IMR-90 (cell line): Measurements from ENCODE around the gene RYR3.
A peak's percentile ranks its signal among the peaks of the same experiment; 100 is the strongest.

Experiments used
- BHLHE40 ChIP-seq: fragments of 150-350 bp; IDR thresholded peaks from 2 replicates; pipeline ENCODE4 v1.6.1; 2016; ENCODE audit warnings: mild to moderate bottlenecking, low read depth, low read length
- CEBPB ChIP-seq: IDR thresholded peaks from 2 replicates; pipeline ENCODE4 v1.6.1; 2012; ENCODE audit warnings: low read depth, low read length, improper control_type of control experiment
- CHD1 ChIP-seq: IDR thresholded peaks from 2 replicates; pipeline ENCODE4 v1.6.1; 2012; ENCODE audit warnings: low read depth, low read length, improper control_type of control experiment
- FOS ChIP-seq: fragments of 150-350 bp; IDR thresholded peaks from 2 replicates; pipeline ENCODE4 v1.6.1; 2016; ENCODE audit warnings: low read depth, low read length
- MAFK ChIP-seq: IDR thresholded peaks from 2 replicates; pipeline ENCODE4 v1.6.1; 2012; ENCODE audit warnings: low read depth, low read length, improper control_type of control experiment
- MXI1 ChIP-seq: IDR thresholded peaks from 2 replicates; pipeline ENCODE4 v1.6.1; 2012; ENCODE audit warnings: low read depth, mild to moderate bottlenecking, low read length, moderate library complexity, borderline replicate concordance
- NFE2L2 ChIP-seq: fragments of 150-350 bp; IDR thresholded peaks from 2 replicates; pipeline ENCODE4 v1.6.1; 2016; ENCODE audit warnings: low read depth, mild to moderate bottlenecking, low read length
- POLR2A ChIP-seq: IDR thresholded peaks from 2 replicates; pipeline ENCODE4 v1.6.1; 2012; ENCODE audit warnings: mild to moderate bottlenecking, low read depth, low read length
- RAD21 ChIP-seq: IDR thresholded peaks from 2 replicates; pipeline ENCODE4 v1.6.1; 2012; ENCODE audit warnings: low read length, improper control_type of control experiment
- RCOR1 ChIP-seq: IDR thresholded peaks from 2 replicates; pipeline ENCODE4 v1.6.1; 2012; ENCODE audit warnings: mild to moderate bottlenecking, low read length, improper control_type of control experiment; ENCODE audit not compliant: insufficient replicate concordance
- SMC3 ChIP-seq: fragments of 150-350 bp; IDR thresholded peaks from 2 replicates; pipeline ENCODE4 v1.6.1; 2016; ENCODE audit warnings: low read depth, mild to moderate bottlenecking, antibody characterized with exemption, low read length, moderate library complexity
- TF ChIP-seq, protein P1 (sequence below): conservative IDR thresholded peaks from 2 replicates; pipeline ENCODE4 v1.5.1; 2012; ENCODE audit warnings: mild to moderate bottlenecking, low read depth, low read length, improper control_type of control experiment
- TF ChIP-seq, protein P2 (sequence below): fragments of 150-350 bp; IDR thresholded peaks from 2 replicates; pipeline ENCODE4 v1.6.1; 2016; ENCODE audit warnings: low read depth, mild to moderate bottlenecking, low read length, moderate library complexity, borderline replicate concordance

DNA sequence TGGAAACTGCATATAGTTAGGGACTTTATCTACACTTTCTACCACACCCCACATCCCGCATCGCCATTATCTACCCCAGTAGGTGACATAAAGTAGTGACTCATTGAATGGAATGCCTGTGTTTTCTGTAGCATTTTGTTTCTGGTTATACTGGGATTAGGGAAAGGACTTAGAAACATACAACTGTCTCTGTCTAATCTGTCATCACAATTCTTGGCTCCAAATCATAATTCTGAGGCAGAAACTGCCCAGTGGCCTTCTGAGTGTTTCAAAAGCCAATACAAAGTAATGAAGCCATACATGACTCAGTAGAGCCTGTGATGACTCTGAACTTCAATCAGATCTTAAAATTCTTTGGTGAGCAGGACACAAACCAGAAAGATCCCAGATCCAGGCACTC is 541.8 kb downstream of the RYR3 start:
- TF ChIP-seq RAD21 = no peak
- TF ChIP-seq, protein P1, sequence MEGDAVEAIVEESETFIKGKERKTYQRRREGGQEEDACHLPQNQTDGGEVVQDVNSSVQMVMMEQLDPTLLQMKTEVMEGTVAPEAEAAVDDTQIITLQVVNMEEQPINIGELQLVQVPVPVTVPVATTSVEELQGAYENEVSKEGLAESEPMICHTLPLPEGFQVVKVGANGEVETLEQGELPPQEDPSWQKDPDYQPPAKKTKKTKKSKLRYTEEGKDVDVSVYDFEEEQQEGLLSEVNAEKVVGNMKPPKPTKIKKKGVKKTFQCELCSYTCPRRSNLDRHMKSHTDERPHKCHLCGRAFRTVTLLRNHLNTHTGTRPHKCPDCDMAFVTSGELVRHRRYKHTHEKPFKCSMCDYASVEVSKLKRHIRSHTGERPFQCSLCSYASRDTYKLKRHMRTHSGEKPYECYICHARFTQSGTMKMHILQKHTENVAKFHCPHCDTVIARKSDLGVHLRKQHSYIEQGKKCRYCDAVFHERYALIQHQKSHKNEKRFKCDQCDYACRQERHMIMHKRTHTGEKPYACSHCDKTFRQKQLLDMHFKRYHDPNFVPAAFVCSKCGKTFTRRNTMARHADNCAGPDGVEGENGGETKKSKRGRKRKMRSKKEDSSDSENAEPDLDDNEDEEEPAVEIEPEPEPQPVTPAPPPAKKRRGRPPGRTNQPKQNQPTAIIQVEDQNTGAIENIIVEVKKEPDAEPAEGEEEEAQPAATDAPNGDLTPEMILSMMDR = no peak
- TF ChIP-seq CEBPB = no peak
- TF ChIP-seq POLR2A = no peak
- no peak for TF ChIP-seq CHD1
- TF ChIP-seq MXI1 = no peak
- no peak for TF ChIP-seq NFE2L2
- no peak for TF ChIP-seq BHLHE40
- TF ChIP-seq, protein P2, sequence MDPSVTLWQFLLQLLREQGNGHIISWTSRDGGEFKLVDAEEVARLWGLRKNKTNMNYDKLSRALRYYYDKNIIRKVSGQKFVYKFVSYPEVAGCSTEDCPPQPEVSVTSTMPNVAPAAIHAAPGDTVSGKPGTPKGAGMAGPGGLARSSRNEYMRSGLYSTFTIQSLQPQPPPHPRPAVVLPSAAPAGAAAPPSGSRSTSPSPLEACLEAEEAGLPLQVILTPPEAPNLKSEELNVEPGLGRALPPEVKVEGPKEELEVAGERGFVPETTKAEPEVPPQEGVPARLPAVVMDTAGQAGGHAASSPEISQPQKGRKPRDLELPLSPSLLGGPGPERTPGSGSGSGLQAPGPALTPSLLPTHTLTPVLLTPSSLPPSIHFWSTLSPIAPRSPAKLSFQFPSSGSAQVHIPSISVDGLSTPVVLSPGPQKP = no peak
- TF ChIP-seq FOS = peak; percentile 30; the same call in 1 of the 2 replicates
- TF ChIP-seq RCOR1 = no peak
- no peak for TF ChIP-seq SMC3
- TF ChIP-seq MAFK = no peak
